Glutamatergic neuron (in vitro differentiated cells): ENCODE measurements around the gene SPTBN1. TPM values are rescaled to one million over a fixed set of nuclear protein-coding genes. Genes with fewer than 3 reads are reported as not detected.

Experiments used
- DNase-seq: peaks from one replicate; pipeline ENCODE4 v3.0.0; 2022
- H3K27ac Mint-ChIP-seq: one replicate; pipeline ENCODE4 v1.8.0; 2020; ENCODE audit warnings: mild to moderate bottlenecking, mixed read lengths, inconsistent platforms; ENCODE audit not compliant: unreplicated experiment
- H3K27me3 Mint-ChIP-seq: one replicate; pipeline ENCODE4 v1.8.0; 2020; ENCODE audit warnings: mild to moderate bottlenecking, moderate library complexity, mixed read lengths, inconsistent platforms; ENCODE audit not compliant: unreplicated experiment
- H3K36me3 Mint-ChIP-seq: one replicate; pipeline ENCODE4 v1.8.0; 2020; ENCODE audit warnings: mild to moderate bottlenecking, mixed read lengths, inconsistent platforms; ENCODE audit not compliant: unreplicated experiment
- H3K4me1 Mint-ChIP-seq: one replicate; pipeline ENCODE4 v1.8.0; 2020; ENCODE audit warnings: mild to moderate bottlenecking, low read depth, mixed read lengths, inconsistent platforms; ENCODE audit not compliant: unreplicated experiment
- H3K4me3 Mint-ChIP-seq: one replicate; pipeline ENCODE4 v1.8.0; 2020; ENCODE audit warnings: mild to moderate bottlenecking, mixed read lengths, inconsistent platforms; ENCODE audit not compliant: unreplicated experiment
- H3K9me3 Mint-ChIP-seq: one replicate; pipeline ENCODE4 v1.8.0; 2020; ENCODE audit warnings: mild to moderate bottlenecking, moderate library complexity, mixed read lengths, inconsistent platforms; ENCODE audit not compliant: unreplicated experiment
- CTCF ChIP-seq: fragments of 200-600 bp; sonication (generic); IDR thresholded peaks from one replicate; pipeline ENCODE4 v1.5.0; 2021; ENCODE audit not compliant: partially characterized antibody, unreplicated experiment
- total RNA-seq: library from RNA; stranded (reverse); fragmentation: NEBNext Ultra II Directional; extraction: Animal tissue kit (Norgen Biotek cat#: 25700); gene quantifications from one replicate; pipeline ENCODE4 v1.2.1, GENCODE V29; 2021; ENCODE audit not compliant: unreplicated experiment

SPTBN1 gene
- total RNA-seq, 1 donor from 2014 or later: 385 TPM

DNA sequence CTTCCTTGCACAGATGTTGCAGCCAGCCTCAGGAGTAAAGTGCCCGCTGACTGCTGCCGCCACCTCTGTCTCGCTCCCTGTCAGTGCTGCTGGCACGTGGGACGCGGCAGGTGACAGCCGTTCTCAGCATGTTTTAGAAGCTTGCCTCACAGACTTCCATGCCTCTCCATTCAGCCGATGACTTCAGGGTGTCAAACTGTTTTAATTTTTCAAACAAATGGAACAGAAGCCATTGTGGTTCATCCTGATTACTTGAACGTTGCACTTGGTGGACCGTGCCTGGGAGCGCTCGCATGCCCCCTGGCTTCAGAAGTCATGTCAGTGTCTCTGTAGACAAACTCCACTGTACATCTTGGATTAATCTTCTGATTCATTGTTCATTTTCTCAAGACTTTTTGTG is 204.6 kb downstream of the SPTBN1 start:
- TF ChIP-seq CTCF: no peak
- Mint-ChIP-seq H3K4me3 (no peak overlapping the region), H3K4me1 (no peaks in the 10 kb centered on the region), H3K9me3 (peaks cover 2% of the 10 kb centered on the region), H3K36me3 (peaks cover 11% of the 10 kb centered on the region), H3K27ac (no peak overlapping the region), H3K27me3 (peaks cover 2% of the 10 kb centered on the region)
- no peak for DNase-seq

DNA sequence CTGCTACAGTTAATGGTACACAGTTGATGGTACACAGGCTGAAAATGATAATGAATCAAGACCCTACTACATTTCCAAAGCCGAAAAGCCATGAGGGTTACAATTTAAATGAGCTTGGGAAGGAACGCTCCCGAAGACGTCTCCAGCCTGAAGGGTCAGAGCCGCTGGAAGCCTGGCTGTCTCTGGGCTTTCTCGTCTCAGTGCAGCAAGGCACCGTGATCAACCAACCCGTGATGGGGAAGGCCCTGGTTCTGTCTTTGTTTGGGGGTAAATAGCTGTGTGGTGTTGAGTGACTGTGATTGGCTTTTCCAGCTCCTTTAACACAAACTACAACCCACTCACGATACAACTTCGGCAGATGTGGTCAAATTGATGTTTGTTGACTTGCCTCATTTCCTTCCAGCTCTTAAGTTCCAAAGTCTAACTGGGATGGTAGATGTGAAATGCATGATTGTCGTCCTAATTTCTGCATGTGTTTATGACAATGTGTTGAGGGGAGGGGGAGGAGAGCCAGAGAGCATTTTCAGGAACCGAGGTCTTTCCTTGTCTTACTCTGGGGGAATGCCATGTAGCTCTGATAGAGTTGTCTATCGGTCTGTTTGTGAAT is 207.4 kb downstream of the SPTBN1 start:
- Mint-ChIP-seq H3K36me3 (peaks cover 16% of the 10 kb centered on the region), H3K9me3 (peaks cover 3% of the 10 kb centered on the region), H3K4me3 (no peak overlapping the region), H3K27me3 (peaks cover 2% of the 10 kb centered on the region), H3K27ac (no peak overlapping the region), H3K4me1 (no peaks in the 10 kb centered on the region)
- no peak for DNase-seq
- no peak for TF ChIP-seq CTCF

DNA sequence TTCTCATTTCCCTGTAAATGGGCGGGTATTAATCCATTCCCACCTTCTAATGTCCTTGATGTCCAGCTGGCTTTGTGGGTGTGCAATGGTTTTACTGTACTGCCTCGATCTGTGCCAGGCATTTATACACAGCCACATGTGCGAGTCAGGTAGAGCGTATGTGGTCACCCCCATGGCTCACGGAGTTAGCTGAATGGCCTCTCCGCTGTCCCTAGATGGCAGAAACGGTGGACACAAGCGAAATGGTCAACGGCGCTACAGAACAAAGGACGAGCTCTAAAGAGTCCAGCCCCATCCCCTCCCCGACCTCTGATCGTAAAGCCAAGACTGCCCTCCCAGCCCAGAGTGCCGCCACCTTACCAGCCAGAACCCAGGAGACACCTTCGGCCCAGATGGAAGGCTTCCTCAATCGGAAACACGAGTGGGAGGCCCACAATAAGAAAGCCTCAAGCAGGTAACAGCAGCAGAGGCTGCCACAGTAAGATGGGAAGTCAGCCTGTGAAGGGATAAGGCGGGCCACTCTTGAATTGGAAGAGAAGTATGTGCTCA is 208.2 kb downstream of the SPTBN1 start:
- H3K36me3 Mint-ChIP-seq: peaks cover 16% of the 10 kb centered on the region
- no peak for DNase-seq
- H3K27ac Mint-ChIP-seq: peak overlapping the region; percentile 35
- H3K4me3 Mint-ChIP-seq: no peak overlapping the region
- H3K9me3 Mint-ChIP-seq: peaks cover 5% of the 10 kb centered on the region
- no peak for TF ChIP-seq CTCF
- peaks cover 2% of the 10 kb centered on the region for H3K27me3 Mint-ChIP-seq
- H3K4me1 Mint-ChIP-seq: no peaks in the 10 kb centered on the region

- no peaks in the 10 kb centered on the region for H3K4me1 Mint-ChIP-seq
- peak; percentile 51 for DNase-seq
- peaks cover 3% of the 10 kb centered on the region for H3K9me3 Mint-ChIP-seq
- H3K27me3 Mint-ChIP-seq: peaks cover 2% of the 10 kb centered on the region
- H3K4me3 Mint-ChIP-seq: no peak overlapping the region
- no peak overlapping the region for H3K27ac Mint-ChIP-seq
- peak; percentile 77 for TF ChIP-seq CTCF
- H3K36me3 Mint-ChIP-seq: peaks cover 17% of the 10 kb centered on the region
These were observed 209.3 kb downstream of the SPTBN1 start for GRCh38 chr2:54665436-54665856.

DNA sequence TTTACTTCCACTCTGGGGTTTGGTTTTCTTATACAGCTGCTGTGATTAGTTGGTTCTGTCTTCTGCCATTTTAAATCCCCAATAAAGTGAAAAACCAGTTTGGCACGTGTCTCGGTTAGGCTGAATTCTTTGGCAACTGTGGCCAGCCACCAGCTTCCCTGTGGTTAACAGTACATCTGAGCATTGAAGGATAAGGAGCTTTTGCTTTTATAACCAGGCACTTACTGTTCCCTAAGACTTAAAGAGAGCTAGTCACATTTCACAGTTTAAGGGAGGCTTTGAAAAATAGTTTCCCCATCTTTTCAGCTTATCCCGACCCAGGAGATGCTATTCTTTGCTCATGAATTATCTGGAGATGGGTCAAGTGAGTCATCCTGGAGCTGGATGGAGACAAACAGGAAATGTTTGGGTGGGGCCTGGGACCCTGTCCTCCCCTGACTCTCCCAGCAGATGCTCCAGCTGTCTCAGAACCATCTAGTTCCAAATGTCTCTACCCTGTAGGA is 210.1 kb downstream of the SPTBN1 start:
- Mint-ChIP-seq H3K9me3 (peaks cover 7% of the 10 kb centered on the region), H3K27ac (no peak overlapping the region), H3K4me1 (no peaks in the 10 kb centered on the region), H3K27me3 (peaks cover 5% of the 10 kb centered on the region), H3K36me3 (peaks cover 23% of the 10 kb centered on the region), H3K4me3 (no peak overlapping the region)
- TF ChIP-seq CTCF: no peak
- DNase-seq: no peak
